ES-I3 (cell line): ENCODE results near the gene MFSD6.
"Not testable (repeated sequence)": the region's sequence is repeated elsewhere in the genome, so short reads cannot be mapped to it uniquely, and the experiment has no call there.

Experiments used
- H3K36me3 ChIP-seq: 2 replicates; pipeline ENCODE4 v1.6.1; 2013; ENCODE audit warnings: mild to moderate bottlenecking, low read length, control low read depth, moderate library complexity; ENCODE audit not compliant: insufficient read depth
- H3K4me1 ChIP-seq: 2 replicates; pipeline ENCODE4 v1.6.1; 2013; ENCODE audit warnings: mild to moderate bottlenecking, control low read depth, low read length; ENCODE audit not compliant: insufficient read depth
- H3K9ac ChIP-seq: 2 replicates; pipeline ENCODE4 v1.6.1; 2013; ENCODE audit warnings: low read depth, mild to moderate bottlenecking, low read length, moderate library complexity
- H3K9me3 ChIP-seq: 2 replicates; pipeline ENCODE4 v1.6.1; 2013; ENCODE audit warnings: mild to moderate bottlenecking, low read length, moderate library complexity; ENCODE audit not compliant: control insufficient read depth, insufficient read depth

MFSD6 gene

GRCh38 chr2:190500054-190500502, 91.9 kb downstream of the MFSD6 start:
- Histone ChIP-seq H3K36me3 (no peaks in the 10 kb centered on the region), H3K9ac (no peak overlapping the region), H3K4me1 (no peaks in the 10 kb centered on the region), H3K9me3 (no peaks in the 10 kb centered on the region)

GRCh38 chr2:190501231-190501630, 93.1 kb downstream of the MFSD6 start:
- H3K4me1 ChIP-seq = no peaks in the 10 kb centered on the region
- H3K9me3 ChIP-seq = no peaks in the 10 kb centered on the region
- no peaks in the 10 kb centered on the region for H3K36me3 ChIP-seq
- H3K9ac ChIP-seq = no peak overlapping the region

- no peak overlapping the region for H3K9ac ChIP-seq
- no peaks in the 10 kb centered on the region for H3K4me1 ChIP-seq
- no peaks in the 10 kb centered on the region for H3K9me3 ChIP-seq
- H3K36me3 ChIP-seq = no peaks in the 10 kb centered on the region
Measured at GRCh38 chr2:190501702-190502407, 93.7 kb downstream of the MFSD6 start.

GRCh38 chr2:190503088-190503487, 94.9 kb downstream of the MFSD6 start:
- Histone ChIP-seq H3K36me3 (no peaks in the 10 kb centered on the region), H3K9ac (no peak overlapping the region), H3K4me1 (no peaks in the 10 kb centered on the region), H3K9me3 (no peaks in the 10 kb centered on the region)

GRCh38 chr2:190504912-190505311, 96.8 kb downstream of the MFSD6 start:
- Histone ChIP-seq H3K9me3 (no peaks in the 10 kb centered on the region), H3K9ac (no peak overlapping the region), H3K4me1 (no peaks in the 10 kb centered on the region), H3K36me3 (no peaks in the 10 kb centered on the region)

GRCh38 chr2:190505696-190506095, 97.5 kb downstream of the MFSD6 start:
- no peaks in the 10 kb centered on the region for H3K4me1 ChIP-seq
- no peaks in the 10 kb centered on the region for H3K36me3 ChIP-seq
- H3K9ac ChIP-seq = no peak overlapping the region
- H3K9me3 ChIP-seq = no peaks in the 10 kb centered on the region

GRCh38 chr2:190506666-190507065, 98.5 kb downstream of the MFSD6 start:
- no peaks in the 10 kb centered on the region for H3K4me1 ChIP-seq
- H3K36me3 ChIP-seq = no peaks in the 10 kb centered on the region
- no peaks in the 10 kb centered on the region for H3K9me3 ChIP-seq

GRCh38 chr2:190507135-190507534, 99.0 kb downstream of the MFSD6 start:
- Histone ChIP-seq H3K4me1 (no peaks in the 10 kb centered on the region), H3K36me3 (no peaks in the 10 kb centered on the region), H3K9me3 (no peaks in the 10 kb centered on the region), H3K9ac (no peak overlapping the region)

More at GRCh38 chr2:190506666-190507065, 98.5 kb downstream of the MFSD6 start:
- no peak overlapping the region for H3K9ac ChIP-seq

GRCh38 chr2:190509895-190510294, 101.7 kb downstream of the MFSD6 start:
- not testable (repeated sequence) for H3K9me3 ChIP-seq, H3K4me1 ChIP-seq, H3K36me3 ChIP-seq, H3K9ac ChIP-seq

GRCh38 chr2:190511104-190511503, 102.9 kb downstream of the MFSD6 start:
- Histone ChIP-seq H3K36me3 (no peaks in the 10 kb centered on the region), H3K9ac (no peak overlapping the region), H3K9me3 (no peaks in the 10 kb centered on the region), H3K4me1 (no peaks in the 10 kb centered on the region)

GRCh38 chr2:190512539-190513095, 104.5 kb downstream of the MFSD6 start:
- Histone ChIP-seq H3K4me1 (no peaks in the 10 kb centered on the region), H3K9ac (no peak overlapping the region), H3K36me3 (no peaks in the 10 kb centered on the region), H3K9me3 (no peaks in the 10 kb centered on the region)

GRCh38 chr2:190513877-190514276, 105.7 kb downstream of the MFSD6 start:
- no peak overlapping the region for H3K9ac ChIP-seq
- H3K4me1 ChIP-seq = no peaks in the 10 kb centered on the region
- no peaks in the 10 kb centered on the region for H3K36me3 ChIP-seq
- H3K9me3 ChIP-seq = no peaks in the 10 kb centered on the region

GRCh38 chr2:190514676-190515075, 106.5 kb downstream of the MFSD6 start:
- Histone ChIP-seq H3K9ac (no peak overlapping the region), H3K9me3 (no peaks in the 10 kb centered on the region), H3K4me1 (no peaks in the 10 kb centered on the region), H3K36me3 (no peaks in the 10 kb centered on the region)

- Histone ChIP-seq H3K9me3 (no peaks in the 10 kb centered on the region), H3K36me3 (no peaks in the 10 kb centered on the region), H3K4me1 (no peaks in the 10 kb centered on the region), H3K9ac (no peak overlapping the region)
Measured at GRCh38 chr2:190515687-190516086, 107.5 kb downstream of the MFSD6 start.

- H3K9ac ChIP-seq = no peak overlapping the region
- no peaks in the 10 kb centered on the region for H3K9me3 ChIP-seq
- H3K36me3 ChIP-seq = no peaks in the 10 kb centered on the region
- no peaks in the 10 kb centered on the region for H3K4me1 ChIP-seq
Measured at GRCh38 chr2:190517468-190517867, 109.3 kb downstream of the MFSD6 start.
